Glomerular visceral epithelial cell (primary cell): ENCODE measurements around the gene TYMP.

ENCODE experiments used
- DNase-seq: peaks from one replicate; pipeline ENCODE4 v3.0.0-alpha.2; 2016; ENCODE audit errors: extremely low spot score

Gene TYMP, protein sequence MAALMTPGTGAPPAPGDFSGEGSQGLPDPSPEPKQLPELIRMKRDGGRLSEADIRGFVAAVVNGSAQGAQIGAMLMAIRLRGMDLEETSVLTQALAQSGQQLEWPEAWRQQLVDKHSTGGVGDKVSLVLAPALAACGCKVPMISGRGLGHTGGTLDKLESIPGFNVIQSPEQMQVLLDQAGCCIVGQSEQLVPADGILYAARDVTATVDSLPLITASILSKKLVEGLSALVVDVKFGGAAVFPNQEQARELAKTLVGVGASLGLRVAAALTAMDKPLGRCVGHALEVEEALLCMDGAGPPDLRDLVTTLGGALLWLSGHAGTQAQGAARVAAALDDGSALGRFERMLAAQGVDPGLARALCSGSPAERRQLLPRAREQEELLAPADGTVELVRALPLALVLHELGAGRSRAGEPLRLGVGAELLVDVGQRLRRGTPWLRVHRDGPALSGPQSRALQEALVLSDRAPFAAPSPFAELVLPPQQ

DNA sequence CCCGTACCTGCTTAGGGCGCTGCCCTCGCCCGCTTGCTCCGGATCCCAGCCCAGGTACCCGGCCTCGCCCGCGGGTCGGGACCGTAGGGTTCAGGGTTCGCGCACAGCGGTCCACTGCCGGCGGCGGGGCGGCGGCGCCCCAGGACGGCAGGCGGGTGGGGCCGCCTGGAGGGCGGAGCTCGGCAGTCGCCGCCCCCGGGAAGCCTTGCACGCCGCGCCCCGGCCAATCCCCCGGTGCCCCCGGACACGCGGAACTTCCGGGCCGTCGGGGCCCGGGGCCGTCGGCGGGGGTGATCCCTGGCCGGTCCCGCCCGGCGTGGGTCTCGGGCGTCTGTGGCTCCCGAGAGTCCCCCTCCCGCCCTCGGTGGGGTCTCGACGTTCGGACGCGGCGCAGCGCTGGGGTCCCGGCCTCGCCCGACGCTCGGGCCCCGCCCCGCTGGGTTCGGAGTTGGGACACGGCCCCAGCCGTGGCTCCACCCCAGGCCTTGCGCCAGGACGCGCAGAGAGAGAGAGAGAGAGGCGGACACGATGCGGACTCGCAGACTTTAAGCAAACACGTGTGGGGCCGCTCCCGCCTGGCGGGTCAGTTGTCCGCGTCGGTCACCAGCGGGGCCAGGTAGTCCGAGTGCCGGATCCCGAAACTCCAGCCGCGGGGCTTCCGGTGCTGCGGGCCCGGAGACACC, at the start of gene TYMP:
Gene TYMP, minus strand, starts transcription at position 116 of the 683 bp plus-strand sequence. CDS start 303 bp downstream, outside the sequence.
- DNase-seq: peak; percentile 36

- DNase-seq: no peak
Measured at GRCh38 chr22:50578776-50579310, 49.0 kb upstream of the TYMP start.

DNA sequence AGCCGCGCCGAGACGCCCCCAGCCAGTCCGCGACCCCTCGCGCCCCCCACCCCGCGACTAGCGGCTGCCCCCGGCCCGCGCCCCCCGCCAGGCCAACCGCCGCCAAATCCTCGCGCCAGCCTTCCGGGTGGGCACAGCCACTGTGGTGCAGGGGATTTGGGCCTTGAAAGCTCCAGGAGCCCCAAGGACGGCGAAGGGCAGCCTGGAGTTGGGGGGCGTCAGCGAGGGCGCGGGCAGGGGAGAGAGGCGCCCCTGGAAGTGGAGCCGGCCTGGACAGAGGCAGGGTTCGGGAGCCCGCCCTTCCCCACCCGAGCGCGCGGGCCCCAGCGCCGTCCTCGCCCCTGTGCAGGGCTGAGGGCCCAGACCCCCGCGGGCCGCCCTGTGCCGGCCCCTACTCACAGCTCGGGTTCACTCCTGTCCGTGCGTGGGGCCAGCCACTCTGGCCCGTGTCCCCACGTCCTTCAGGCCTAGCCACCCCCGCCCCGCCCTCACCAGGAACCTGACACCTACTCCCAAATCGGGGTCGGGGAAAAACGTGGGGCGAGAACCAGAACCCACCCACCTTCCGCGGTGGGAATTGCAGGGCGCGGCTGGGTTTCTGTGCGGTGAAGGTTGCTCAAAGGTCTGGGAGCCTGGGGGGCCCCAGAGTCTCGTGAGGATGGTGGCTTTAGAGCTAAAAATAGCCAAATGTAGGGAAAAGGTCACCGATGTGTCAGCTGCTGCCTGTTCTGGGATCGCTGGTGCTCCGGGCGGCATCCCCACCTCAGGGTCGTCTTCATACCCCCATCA, 48.4 kb upstream of the TYMP start, which contains the start of gene CPT1B:
Gene CPT1B, minus strand, starts transcription at position 441 of the 789 bp plus-strand sequence. CDS start 512 bp downstream, outside the sequence.
- DNase-seq: no peak

- DNase-seq: no peak
Measured at GRCh38 chr22:50577697-50577986, 47.8 kb upstream of the TYMP start.

GRCh38 chr22:50576806-50577696, 47.2 kb upstream of the TYMP start:
- DNase-seq: no peak

GRCh38 chr22:50576070-50576469, 46.3 kb upstream of the TYMP start:
- DNase-seq: peak; percentile 36

GRCh38 chr22:50575426-50575941, 45.7 kb upstream of the TYMP start:
- no peak for DNase-seq

DNA sequence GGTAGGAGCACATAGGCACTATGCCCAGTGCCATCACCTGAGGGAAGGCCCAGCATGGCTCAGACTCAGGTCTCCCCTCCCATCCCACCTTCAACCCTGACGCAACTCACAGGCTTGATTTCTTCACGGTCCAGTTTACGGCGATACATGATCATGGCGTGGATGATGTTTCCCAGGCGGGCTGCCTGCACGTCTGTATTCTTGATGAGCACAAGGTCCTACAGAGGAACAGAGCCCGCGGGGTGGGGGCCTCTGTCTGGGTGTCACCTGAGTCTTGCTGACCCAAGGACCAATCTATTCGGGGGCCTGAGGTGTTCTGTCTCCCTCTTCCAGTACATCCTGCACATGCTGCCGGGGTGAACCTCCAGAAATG, 44.6 kb upstream of the TYMP start:
- no peak for DNase-seq

DNA sequence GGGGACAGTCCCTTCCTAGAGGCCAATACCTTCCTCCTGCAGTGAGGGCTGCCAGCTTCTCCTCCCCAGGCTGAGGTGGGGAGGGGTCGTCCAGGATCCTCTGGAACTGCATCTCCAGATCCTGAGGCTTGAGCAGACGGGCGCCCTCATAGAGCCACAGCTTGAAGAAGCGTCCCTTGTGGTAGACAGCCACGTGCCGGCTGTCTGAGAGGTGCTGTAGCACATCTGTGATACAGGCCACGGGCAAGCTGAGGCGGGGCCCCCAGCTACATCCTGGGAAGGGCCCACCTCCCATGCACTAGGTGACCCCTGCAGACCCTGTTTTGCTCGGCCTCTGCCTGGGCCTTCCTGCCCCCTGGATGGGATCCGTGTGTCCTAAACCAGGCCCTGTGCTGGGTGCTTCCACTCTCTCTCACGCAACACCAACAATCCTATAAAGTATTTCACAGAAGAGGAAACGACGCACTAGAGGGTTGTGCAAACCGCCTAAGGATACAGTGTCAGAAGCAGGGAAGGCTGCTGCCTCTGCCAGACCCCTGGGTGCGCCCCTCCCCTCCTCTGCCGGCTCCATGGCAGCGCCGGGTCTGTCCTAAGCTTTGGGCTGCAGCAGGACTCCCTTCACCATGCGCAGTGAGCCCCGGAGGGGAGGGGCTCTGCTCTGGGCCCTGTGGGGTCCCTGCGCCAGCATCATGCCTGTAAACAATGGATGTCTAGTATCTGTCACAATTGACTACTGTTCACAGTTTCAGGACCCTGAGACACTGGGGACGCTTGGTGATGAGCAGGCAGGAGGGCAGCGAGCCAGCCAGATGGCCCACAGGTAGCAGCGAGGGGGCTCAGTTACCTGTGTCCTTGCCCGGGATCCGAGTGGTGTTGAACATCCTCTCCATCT, 43.9 kb upstream of the TYMP start:
- DNase-seq: no peak

DNA sequence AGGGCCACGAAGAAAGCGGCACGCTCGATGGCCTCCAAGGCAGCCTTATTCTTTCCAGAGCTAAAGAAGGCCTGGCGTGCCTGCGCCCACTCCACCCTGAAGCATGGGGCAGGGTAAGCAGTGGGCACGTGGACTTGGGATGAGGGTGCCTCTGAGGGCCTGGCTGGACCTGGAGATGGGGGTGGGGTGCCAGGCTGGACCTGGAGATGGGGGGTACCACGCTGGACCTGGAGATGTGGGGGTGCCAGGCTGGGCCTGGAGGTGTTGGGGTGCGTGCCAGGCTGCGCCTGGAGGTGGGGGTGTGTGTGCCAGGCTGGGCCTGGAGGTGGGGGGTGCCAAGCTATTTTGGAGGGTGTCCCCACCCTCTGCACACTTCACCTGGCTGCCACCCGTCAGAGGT, 43.2 kb upstream of the TYMP start:
- no peak for DNase-seq

GRCh38 chr22:50571264-50572175, 41.7 kb upstream of the TYMP start:
- no peak for DNase-seq

DNA sequence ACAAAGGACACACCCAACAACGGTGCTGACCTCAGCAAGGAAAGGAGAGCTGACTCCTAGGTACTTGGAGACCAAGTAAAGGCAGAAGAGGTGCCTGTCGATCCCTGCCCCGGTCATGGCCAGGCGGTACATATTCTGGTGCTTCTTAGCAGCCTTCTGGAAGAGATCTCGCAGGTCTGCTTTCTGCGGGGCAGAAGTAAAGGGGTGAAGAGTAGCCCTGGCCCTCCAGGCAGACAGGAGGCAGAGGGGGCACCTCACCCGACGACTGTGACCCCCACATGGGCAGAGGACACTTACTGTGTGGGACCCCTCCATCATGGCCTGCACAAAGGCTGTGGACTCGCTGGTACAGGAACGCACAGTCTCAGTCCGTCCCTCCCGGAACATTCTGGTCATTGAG, 41.0 kb upstream of the TYMP start:
- DNase-seq: no peak

GRCh38 chr22:50569896-50570535, 40.2 kb upstream of the TYMP start:
- peak; percentile 79 for DNase-seq

DNA sequence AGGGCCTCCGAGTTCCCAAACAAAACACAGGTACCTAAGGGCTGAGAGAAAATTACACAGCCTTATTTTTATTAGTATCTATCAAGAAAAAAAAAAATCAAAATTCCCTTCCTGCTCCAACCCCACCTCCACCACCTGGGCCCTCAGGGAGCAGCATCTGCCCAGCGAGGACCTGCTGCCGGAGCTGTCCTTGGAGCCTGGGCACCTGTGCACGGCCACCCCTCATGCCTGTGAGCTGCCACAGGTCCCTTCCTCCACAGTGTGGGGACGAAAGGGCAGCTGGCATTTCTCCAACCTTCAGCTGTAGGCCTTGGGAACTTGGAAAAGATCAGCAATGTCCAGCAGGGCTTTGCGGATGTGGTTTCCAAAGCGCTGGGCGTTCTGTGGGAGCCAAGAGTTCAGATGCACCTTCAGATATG, 39.2 kb upstream of the TYMP start:
- no peak for DNase-seq

DNA sequence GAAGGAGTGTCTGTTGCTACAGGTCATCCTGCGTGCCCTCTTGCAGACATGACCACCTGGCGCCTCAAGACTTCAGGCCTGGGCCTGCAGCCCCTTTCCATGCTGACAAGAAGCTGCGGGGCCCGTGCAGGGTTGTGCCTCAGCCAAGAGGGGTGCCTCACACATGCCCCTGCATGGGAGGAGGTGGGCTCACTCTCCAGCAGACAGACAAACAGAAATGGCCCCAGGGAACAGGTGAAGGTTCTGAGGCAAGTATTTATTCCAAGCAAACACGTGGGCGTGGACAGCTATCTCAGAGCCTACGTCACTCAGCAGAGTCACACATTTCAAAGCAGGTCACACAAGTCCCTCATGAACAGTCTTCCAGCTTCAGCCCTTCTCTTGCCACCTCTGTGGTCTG, 38.8 kb upstream of the TYMP start:
- DNase-seq: no peak

GRCh38 chr22:50567721-50568252, 38.0 kb upstream of the TYMP start:
- no peak for DNase-seq

GRCh38 chr22:50564289-50564688, 34.5 kb upstream of the TYMP start:
- DNase-seq: no peak
